ENCODE results near the gene KCNJ9. TPM values are rescaled to one million over a fixed set of nuclear protein-coding genes. Genes with fewer than 3 reads are reported as not detected.
"Not testable (repeated sequence)": the region's sequence is repeated elsewhere in the genome, so short reads cannot be mapped to it uniquely, and the experiment has no call there.

The KCNJ9 gene
- total RNA-seq, 1 donor: not detected

DNA sequence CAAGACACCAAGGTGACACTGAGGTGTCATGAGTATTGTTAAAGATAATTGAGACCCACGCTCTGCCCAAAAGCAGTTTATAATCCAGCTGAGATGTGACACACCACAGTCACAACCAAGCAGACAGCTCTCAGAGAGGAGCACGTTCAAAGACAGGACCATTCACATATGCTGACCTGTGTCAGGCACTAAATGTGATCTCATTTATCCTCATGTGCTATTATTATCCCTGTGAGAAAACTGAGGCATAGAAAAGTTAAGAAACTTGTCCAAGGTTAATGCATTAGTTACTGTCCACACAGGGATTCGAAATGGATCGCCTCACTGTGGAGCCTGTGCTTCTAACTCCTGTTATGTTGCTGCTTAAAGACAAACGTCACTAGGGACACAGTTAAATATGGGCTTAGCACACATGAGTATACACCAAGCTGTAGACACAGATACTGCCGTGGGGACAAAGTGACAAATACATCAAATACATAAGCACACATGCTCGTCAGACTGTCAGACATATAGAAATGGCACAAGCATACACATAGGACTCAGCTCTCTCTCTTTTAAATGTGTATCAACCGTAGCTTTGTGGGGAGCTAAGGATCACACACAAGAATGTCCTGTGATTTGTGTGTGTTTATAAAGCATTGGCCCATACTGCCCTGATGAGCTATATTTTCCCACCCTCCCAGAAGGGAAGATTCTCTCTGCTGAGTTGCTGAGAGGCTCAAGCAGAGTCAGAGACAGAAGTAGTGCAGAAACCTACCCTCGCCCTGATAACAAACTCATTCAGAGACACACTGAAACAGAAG is 20.6 kb downstream of the KCNJ9 start:
- H3K27me3 ChIP-seq (ENCODE audit: insufficient read depth, low read length): no peaks in the 10 kb centered on the region
- no peak overlapping the region for H3K4me3 ChIP-seq (ENCODE audit: low read length)
- H3K4me1 ChIP-seq (ENCODE audit: insufficient read depth, low read length): peaks cover 73% of the 10 kb centered on the region
- H3K9me3 ChIP-seq (ENCODE audit: low read depth, low read length): no peaks in the 10 kb centered on the region

GRCh38 chr1:160103658-160104408 is 22.5 kb downstream of the KCNJ9 start:
- H3K9me3 ChIP-seq (ENCODE audit: low read depth, low read length): no peaks in the 10 kb centered on the region
- H3K4me3 ChIP-seq (ENCODE audit: low read length): no peak overlapping the region
- H3K27me3 ChIP-seq (ENCODE audit: insufficient read depth, low read length): no peaks in the 10 kb centered on the region
- peaks cover 60% of the 10 kb centered on the region for H3K4me1 ChIP-seq (ENCODE audit: insufficient read depth, low read length)

DNA sequence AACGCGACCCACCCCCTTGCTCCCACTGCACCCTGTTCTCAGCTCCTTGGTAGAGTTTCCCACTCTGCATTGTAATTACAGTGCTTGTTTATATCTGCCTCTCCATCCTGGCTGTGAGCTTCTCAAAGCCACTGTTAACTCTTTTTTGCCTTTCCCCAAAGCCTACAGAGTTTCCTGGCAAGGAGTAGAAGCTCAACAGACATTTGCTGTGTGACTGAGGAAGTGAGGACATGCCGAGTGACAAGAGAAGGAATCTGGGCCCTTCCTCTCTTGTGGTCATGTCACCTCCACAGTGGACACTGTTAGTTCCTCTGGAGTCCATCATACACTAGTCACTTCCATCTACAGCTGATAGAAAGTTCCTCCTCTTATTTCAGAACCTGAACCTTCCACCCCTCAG is 23.1 kb downstream of the KCNJ9 start:
- H3K4me1 ChIP-seq (ENCODE audit: insufficient read depth, low read length): peaks cover 54% of the 10 kb centered on the region
- H3K4me3 ChIP-seq (ENCODE audit: low read length): no peak overlapping the region
- no peaks in the 10 kb centered on the region for H3K27me3 ChIP-seq (ENCODE audit: insufficient read depth, low read length)
- H3K9me3 ChIP-seq (ENCODE audit: low read depth, low read length): no peaks in the 10 kb centered on the region

DNA sequence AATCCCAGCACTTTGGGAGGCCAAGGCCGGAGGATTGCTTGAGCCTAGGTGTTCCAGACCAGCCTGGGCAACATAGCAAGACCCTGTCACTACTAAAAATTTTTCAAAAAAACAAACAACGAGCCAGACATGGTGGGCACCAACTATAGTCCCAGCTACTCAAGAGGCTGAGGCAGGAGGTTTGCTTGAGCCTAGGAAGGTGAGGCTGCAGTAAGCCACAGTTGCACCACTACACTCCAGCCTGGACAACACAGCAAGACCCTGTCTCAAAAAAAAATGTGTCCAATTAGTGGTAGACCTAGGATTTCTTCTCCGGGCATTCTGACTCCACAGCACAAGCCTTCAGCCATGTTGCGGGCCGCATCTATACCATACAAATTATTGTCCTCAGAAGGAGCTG is 23.8 kb downstream of the KCNJ9 start:
- no peak overlapping the region for H3K4me3 ChIP-seq (ENCODE audit: low read length)
- peaks cover 49% of the 10 kb centered on the region for H3K4me1 ChIP-seq (ENCODE audit: insufficient read depth, low read length)
- no peaks in the 10 kb centered on the region for H3K9me3 ChIP-seq (ENCODE audit: low read depth, low read length)
- H3K27me3 ChIP-seq (ENCODE audit: insufficient read depth, low read length): peaks cover 2% of the 10 kb centered on the region

GRCh38 chr1:160107512-160107911 is 26.2 kb downstream of the KCNJ9 start:
- Histone ChIP-seq H3K27me3 (ENCODE audit: insufficient read depth, low read length) (peaks cover 2% of the 10 kb centered on the region), H3K4me1 (ENCODE audit: insufficient read depth, low read length) (peaks cover 29% of the 10 kb centered on the region), H3K9me3 (ENCODE audit: low read depth, low read length) (no peaks in the 10 kb centered on the region), H3K4me3 (ENCODE audit: low read length) (no peak overlapping the region)

DNA sequence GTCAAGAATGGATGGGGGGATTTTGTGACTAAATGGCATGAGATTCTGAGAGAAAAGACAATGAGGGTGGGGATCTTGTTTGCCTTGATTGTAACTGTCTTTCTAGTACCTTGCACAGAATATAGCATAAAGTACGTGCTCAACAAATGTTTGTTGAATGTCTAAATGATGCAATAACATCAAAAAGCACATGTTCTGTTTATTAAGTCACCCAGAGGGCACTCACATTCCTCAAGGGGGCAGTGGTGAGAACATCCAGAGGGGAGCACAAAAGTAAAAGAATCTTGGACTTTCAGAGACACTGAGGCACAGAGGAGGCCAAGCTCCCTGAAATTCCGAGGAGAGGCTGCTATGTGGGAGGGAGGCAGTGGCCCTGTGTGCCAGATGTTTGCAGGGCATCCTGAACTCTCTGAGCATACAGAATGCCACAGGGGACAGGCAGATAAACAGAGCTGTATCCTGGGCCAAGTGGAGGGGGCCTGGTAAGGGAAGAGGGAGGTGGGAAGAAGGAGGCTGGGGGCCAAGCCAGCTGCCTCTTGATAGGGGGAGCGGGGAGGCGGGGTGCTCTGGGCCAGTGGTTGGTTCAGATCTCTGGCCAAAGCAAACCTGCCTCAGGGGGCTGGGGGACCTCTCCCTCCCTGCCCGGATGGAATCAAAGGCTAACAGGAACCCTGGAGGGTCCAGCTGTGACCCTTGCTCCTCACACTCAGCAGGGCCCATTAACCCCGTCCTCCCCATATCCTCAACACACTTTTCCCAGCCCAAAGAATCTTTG is 27.7 kb downstream of the KCNJ9 start:
- H3K27me3 ChIP-seq (ENCODE audit: insufficient read depth, low read length): peaks cover 2% of the 10 kb centered on the region
- H3K4me1 ChIP-seq (ENCODE audit: insufficient read depth, low read length): peaks cover 15% of the 10 kb centered on the region
- H3K9me3 ChIP-seq (ENCODE audit: low read depth, low read length): no peaks in the 10 kb centered on the region
- no peak overlapping the region for H3K4me3 ChIP-seq (ENCODE audit: low read length)

DNA sequence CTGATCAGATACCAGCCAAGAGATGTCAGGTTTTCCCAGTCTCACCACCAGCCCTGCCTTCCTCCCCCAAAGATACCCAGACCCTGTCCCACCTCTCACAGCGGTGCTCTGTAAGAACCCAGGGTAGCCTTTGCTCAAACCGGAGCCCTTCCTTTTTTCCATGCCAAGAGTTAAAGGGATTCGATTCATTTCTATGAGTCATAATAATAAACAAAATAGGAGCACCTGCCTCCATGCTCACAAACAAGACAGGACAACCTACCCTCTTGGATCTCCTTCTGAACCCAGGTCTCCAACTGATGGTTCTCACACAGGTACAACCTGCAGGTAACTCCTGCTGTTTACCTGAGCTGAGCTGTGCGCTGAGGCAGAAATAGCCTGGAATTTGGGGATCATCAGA is 28.3 kb downstream of the KCNJ9 start:
- Histone ChIP-seq H3K9me3 (ENCODE audit: low read depth, low read length) (no peaks in the 10 kb centered on the region), H3K4me1 (ENCODE audit: insufficient read depth, low read length) (peaks cover 9% of the 10 kb centered on the region), H3K4me3 (ENCODE audit: low read length) (no peak overlapping the region), H3K27me3 (ENCODE audit: insufficient read depth, low read length) (peaks cover 2% of the 10 kb centered on the region)

DNA sequence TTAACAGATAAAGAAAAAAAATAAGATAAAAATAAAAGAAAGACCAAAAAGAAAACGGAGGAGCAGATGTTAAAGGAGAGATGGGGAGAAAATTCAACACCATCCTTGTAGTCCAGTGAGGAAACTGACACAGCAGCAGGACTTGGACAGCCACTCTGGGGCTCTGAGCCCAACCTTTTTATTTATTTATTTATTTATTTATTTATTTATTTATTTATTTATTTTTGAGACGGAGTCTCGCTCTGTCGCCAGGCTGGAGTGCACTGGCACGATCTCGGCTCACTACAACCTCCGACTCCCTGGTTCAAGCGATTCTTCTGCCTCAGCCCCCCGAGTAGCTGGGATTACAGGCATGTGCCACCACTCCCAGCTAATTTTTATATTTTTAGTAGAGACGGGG is 30.1 kb downstream of the KCNJ9 start:
- not testable (repeated sequence) for H3K4me3 ChIP-seq (ENCODE audit: low read length); H3K27me3 ChIP-seq (ENCODE audit: insufficient read depth, low read length); H3K9me3 ChIP-seq (ENCODE audit: low read depth, low read length); H3K4me1 ChIP-seq (ENCODE audit: insufficient read depth, low read length)

DNA sequence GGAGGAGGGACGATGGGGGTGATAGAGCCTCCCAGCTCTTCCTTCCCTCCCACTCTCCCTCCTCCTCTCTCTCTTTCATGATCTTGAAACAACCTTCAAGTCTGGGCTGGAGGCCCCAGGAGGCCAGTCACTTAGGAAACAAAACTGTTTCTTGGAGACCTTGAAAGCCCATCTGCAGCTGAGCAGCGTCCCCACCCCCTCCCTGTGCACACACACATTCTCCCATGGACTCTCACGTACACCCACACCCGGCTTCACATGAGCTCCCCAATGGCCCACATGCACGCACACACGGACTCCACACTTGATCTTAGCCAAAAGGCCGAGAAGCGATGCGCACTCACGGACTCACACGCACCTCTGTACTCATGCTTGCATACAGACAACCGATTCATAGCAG is 31.0 kb downstream of the KCNJ9 start:
- Histone ChIP-seq H3K9me3 (ENCODE audit: low read depth, low read length) (no peaks in the 10 kb centered on the region), H3K27me3 (ENCODE audit: insufficient read depth, low read length) (peaks cover 2% of the 10 kb centered on the region), H3K4me3 (ENCODE audit: low read length) (no peak overlapping the region), H3K4me1 (ENCODE audit: insufficient read depth, low read length) (no peaks in the 10 kb centered on the region)

DNA sequence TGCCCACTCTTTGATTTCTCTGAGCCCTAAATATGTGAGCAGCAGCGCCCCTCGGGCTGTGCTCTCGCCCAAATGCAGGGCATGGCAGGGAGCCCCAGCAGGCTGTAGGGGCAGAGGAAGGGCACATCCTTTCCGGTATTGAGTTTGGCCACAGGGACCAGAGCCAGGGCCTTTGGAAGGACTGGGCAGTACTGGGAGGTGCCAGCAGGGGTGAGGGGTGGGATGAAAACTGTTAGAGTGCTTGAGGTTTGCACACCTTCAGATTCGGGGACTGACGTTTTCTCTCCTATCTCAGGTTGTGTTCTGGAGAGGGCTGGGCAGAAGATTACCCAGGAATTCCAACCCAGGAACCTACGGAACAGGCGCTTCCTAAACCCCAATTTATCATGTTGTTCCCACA is 32.1 kb downstream of the KCNJ9 start:
- no peaks in the 10 kb centered on the region for H3K9me3 ChIP-seq (ENCODE audit: low read depth, low read length)
- no peaks in the 10 kb centered on the region for H3K4me1 ChIP-seq (ENCODE audit: insufficient read depth, low read length)
- H3K27me3 ChIP-seq (ENCODE audit: insufficient read depth, low read length): peaks cover 2% of the 10 kb centered on the region
- H3K4me3 ChIP-seq (ENCODE audit: low read length): no peak overlapping the region

DNA sequence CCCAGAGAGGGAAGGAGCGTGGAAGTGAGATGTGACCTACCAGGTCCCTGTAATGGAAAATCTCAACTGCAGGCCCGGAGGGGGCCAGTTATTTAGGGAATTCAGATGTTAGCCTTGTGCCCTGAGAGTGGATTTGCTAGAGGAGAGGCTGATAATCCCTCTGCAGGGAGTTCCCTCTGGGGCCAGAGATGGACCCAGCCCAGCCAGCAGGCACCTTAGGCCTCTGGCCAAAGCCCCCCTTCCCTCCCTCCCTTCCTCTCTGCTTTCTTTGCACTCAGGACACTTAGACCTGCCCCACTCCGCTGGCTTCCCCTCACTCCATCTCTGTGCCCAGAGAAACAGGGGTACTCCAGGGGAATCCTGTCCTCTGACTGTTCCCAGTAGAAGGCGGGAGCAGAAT is 32.7 kb downstream of the KCNJ9 start:
- Histone ChIP-seq H3K27me3 (ENCODE audit: insufficient read depth, low read length) (peaks cover 2% of the 10 kb centered on the region), H3K4me1 (ENCODE audit: insufficient read depth, low read length) (no peaks in the 10 kb centered on the region), H3K4me3 (ENCODE audit: low read length) (no peak overlapping the region), H3K9me3 (ENCODE audit: low read depth, low read length) (no peaks in the 10 kb centered on the region)

GRCh38 chr1:160115545-160116282 is 34.4 kb downstream of the KCNJ9 start, which contains the start of gene ATP1A2:
Gene ATP1A2 (plus strand): TSS chr1:160115759. CDS start chr1:160115862, 103 bp downstream.
- Histone ChIP-seq H3K9me3 (ENCODE audit: low read depth, low read length) (no peaks in the 10 kb centered on the region), H3K4me3 (ENCODE audit: low read length) (no peak within 1 kb of the TSS), H3K27me3 (ENCODE audit: insufficient read depth, low read length) (no peaks in the 10 kb centered on the region)

DNA sequence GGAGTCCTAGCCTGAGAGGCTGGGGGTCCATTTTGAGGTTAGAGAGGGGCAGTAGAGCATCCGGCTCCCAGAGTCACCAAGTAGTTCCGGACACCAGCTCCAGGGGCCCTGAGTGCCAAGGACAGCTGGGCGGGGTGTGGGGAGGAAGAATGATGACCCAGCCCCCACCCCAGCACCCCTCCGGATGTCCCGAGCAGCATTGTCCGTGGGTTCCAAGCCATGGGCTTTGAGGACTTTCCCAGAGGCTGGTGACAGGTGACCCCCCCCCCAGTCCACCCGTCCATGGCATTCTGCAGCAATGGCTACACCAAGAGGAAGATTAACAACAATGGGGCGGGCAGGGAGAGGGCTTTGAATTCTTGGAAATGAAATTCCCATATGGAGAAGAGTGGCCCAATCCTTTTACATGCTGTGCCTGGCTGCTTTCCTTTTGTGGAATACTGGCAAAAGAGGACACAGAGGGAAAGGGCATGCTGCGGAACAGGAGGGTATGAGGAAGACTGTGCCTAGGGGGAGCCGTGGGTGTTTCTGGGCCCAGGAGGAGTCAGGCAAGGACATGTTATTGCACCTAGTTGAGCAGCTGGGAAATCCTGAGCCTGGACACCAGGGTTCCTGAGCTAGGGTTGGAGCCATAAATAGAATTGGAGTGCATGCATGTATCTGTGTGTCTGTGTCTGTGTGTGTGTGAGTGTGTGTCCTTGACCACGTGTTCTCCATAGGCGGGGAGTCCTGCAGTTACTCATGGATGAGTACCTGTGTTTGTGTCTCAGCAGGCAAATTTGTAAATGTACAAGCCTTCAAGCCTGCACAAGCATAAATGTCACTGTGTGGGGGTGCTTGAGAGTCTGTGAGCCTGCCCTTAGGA is 35.2 kb downstream of the KCNJ9 start:
- Histone ChIP-seq H3K4me3 (ENCODE audit: low read length) (no peak overlapping the region), H3K4me1 (ENCODE audit: insufficient read depth, low read length) (peaks cover 4% of the 10 kb centered on the region), H3K27me3 (ENCODE audit: insufficient read depth, low read length) (no peaks in the 10 kb centered on the region), H3K9me3 (ENCODE audit: low read depth, low read length) (no peaks in the 10 kb centered on the region)

More at GRCh38 chr1:160115545-160116282, 34.4 kb downstream of the KCNJ9 start, which contains the start of gene ATP1A2:
- peaks cover 4% of the 10 kb centered on the region for H3K4me1 ChIP-seq (ENCODE audit: insufficient read depth, low read length)

DNA sequence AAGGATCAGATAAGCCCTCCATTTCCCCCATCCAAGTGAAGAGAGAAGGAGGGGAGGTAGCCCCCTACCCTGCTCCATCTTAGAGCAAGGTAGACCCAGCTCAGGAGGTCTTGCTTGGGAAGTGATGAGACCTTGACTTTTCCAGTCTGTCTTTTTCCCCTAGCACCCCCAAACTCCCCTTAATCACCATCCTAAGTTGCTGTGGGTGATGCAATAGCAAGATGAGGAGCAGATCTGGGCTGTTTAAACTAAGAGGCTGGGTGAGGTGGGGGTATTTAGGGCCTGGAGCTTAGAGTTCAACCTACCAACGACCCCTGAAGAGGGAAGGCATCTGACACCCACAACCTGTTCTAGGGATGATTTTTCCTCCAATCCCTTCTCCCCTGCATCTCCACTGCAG is 36.0 kb downstream of the KCNJ9 start:
- Histone ChIP-seq H3K4me1 (ENCODE audit: insufficient read depth, low read length) (peaks cover 4% of the 10 kb centered on the region), H3K4me3 (ENCODE audit: low read length) (no peak overlapping the region), H3K27me3 (ENCODE audit: insufficient read depth, low read length) (no peaks in the 10 kb centered on the region), H3K9me3 (ENCODE audit: low read depth, low read length) (no peaks in the 10 kb centered on the region)

Measured in mononuclear cell (primary cell).